ENCODE data around the gene PTH2R. TPM values are rescaled to one million over a fixed set of nuclear protein-coding genes. Genes with fewer than 3 reads are reported as not detected.

PTH2R gene
- total RNA-seq, 1 experiment from 2014 or later: 0.12 TPM

GRCh38 chr2:208491641-208492040 is 85.0 kb downstream of the PTH2R start:
- no peak overlapping the region for H3K9ac ChIP-seq (ENCODE audit: low read length)
- H3K4me1 ChIP-seq (ENCODE audit: control insufficient read depth in 1 of 2, insufficient read depth in 2 of 2, low read length in 2 of 2): no peaks in the 10 kb centered on the region
- ChIA-PET POLR2A (no interaction called here), CTCF (no interaction called here), RAD21 (ENCODE audit: low non-redundant PET in 1 of 2, low total read pairs in 2 of 2, uncharacterized antibody in 2 of 2, unreplicated experiment in 2 of 2) (no interaction called here)
- ATAC-seq (no peak), DNase-seq (ENCODE audit: low read depth, low spot score) (no peak)
- no peak overlapping the region for H2AFZ ChIP-seq (ENCODE audit: low read depth, low read length, poor library complexity, severe bottlenecking)
- intact Hi-C loops (cut with micrococcal nuclease): no loop called here
- no peaks in the 10 kb centered on the region for H3K9me3 ChIP-seq (ENCODE audit: control insufficient read depth in 1 of 2, insufficient read depth in 1 of 2, low read depth in 1 of 2, low read length in 2 of 2)
- H3K36me3 ChIP-seq (ENCODE audit: control insufficient read depth in 1 of 2, insufficient read depth in 2 of 2, low read length in 2 of 2): no peaks in the 10 kb centered on the region
- no peak overlapping the region for H3K4me2 ChIP-seq (ENCODE audit: low read length)
- no peaks in the 10 kb centered on the region for H4K20me1 ChIP-seq (ENCODE audit: insufficient read depth)
- no peaks in the 10 kb centered on the region for H3K79me2 ChIP-seq (ENCODE audit: insufficient read depth, low read length)
- H3K27ac ChIP-seq (ENCODE audit: low read depth, low read length): no peak overlapping the region
- peaks cover 4% of the 10 kb centered on the region; the same call in 1 of the 2 replicates for H3K27me3 ChIP-seq (ENCODE audit: insufficient read depth, low read length)
- no TSS peak for BruUV-seq (replicated peaks)
- no peaks in the 10 kb centered on the region for H3K9me2 ChIP-seq (ENCODE audit: insufficient read depth)
- no peak for TF ChIP-seq SRF (IDR thresholded peaks at IDR 0.05; ENCODE audit: low read depth)
- no peak for TF ChIP-seq TCF7L2 (IDR thresholded peaks at IDR 0.05; ENCODE audit: borderline replicate concordance, extremely low read depth, insufficient read depth, insufficient read length)
- no peak for TF ChIP-seq ZNF274 (IDR thresholded peaks at IDR 0.05; ENCODE audit: low read depth, low read length)
- no peak for TF ChIP-seq POLR2AphosphoS5 (IDR thresholded peaks at IDR 0.05; ENCODE audit: low read depth, low read length)
- no peak for TF ChIP-seq EGR1 (IDR thresholded peaks at IDR 0.05; ENCODE audit: low read depth)
- no peak for TF ChIP-seq REST (IDR thresholded peaks at IDR 0.05; ENCODE audit: low read depth)
- no peak for TF ChIP-seq ELF1 (IDR thresholded peaks at IDR 0.05; ENCODE audit: borderline replicate concordance, low read depth)
- no peak overlapping the region for H3K4me3 ChIP-seq (replicated peaks in 1 of 2; ENCODE audit: low read depth in 1 of 2, low read length in 2 of 2)

Data from HCT116 (cell line).